Measurements from ENCODE around the gene FARP1.

Gene FARP1

GRCh38 chr13:98289339-98289945 is 146.5 kb downstream of the FARP1 start:
- DNase-seq = no peak

GRCh38 chr13:98290261-98290660 is 147.4 kb downstream of the FARP1 start:
- DNase-seq = no peak

DNA sequence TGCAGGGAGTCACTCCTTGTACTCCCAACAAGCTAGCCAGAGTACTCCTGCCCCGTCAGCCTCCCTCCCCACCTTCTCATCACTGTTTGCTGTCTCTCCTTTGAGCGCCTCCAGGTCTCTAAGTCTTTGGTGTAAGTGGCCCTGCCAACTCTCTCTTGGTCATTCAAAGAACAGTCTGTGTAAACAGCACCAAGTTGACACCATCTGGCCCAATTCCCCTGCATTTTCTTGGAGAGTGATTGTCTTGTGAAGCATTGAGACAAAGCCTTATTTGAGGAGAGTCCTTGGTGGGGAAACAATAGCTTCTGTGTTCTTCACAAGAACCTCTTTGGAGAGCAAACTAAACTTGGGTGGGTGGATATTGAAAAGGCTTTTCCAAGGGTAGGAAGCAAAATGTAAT is 148.8 kb downstream of the FARP1 start:
- no peak for DNase-seq

- DNase-seq = no peak
Observed at GRCh38 chr13:98293103-98293502, 150.2 kb downstream of the FARP1 start.

DNA sequence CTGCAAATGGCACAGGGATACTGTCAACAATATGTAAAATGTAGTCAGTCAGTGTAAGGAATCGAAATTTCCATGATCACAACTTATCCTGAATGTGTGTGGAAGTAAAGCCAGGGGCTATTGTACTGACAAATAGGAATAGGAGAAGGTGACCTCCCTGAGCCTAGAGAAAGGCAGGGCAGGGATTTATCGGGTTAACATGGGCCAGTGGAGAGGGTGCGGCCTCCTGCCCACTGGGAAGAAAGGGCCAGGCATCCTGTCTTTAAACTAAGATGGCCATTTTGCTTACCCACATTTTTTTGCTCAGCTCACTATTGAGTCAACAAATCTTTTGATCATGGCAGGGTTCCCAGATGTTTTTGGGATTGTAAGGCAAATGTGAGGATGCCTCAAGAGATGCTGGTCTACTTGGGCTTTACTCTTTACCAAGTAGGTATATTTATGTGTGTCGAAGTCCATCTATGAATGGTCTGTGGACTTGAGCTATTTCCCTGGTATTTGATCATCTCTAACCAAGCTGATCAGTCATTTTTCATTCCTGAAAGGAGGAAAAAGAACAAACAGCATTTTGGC is 150.8 kb downstream of the FARP1 start:
- DNase-seq = no peak

- no peak for DNase-seq
Observed at GRCh38 chr13:98295371-98295770, 152.5 kb downstream of the FARP1 start.

GRCh38 chr13:98297051-98297450 is 154.2 kb downstream of the FARP1 start:
- no peak for DNase-seq

DNA sequence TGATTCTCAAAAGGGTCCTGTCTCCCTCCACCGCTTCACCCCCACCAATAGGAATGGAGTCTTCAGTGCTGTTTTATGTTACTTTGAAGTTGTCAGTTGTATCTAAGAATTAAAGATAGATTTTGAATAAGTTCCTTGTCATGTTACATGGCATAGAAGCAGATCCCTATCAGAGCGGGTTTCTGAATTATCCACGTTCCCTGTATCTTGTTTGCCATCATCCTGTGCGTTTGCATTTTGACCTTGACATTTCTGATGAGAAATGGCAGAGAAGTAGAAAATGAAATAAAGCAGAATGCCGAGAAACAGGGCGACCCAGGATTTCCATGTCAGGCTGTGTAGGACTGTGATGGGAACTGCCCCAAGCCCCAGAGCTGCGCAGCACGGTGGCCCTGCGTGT is 154.9 kb downstream of the FARP1 start:
- no peak for DNase-seq

- no peak for DNase-seq
Observed at GRCh38 chr13:98298599-98298998, 155.7 kb downstream of the FARP1 start.

DNA sequence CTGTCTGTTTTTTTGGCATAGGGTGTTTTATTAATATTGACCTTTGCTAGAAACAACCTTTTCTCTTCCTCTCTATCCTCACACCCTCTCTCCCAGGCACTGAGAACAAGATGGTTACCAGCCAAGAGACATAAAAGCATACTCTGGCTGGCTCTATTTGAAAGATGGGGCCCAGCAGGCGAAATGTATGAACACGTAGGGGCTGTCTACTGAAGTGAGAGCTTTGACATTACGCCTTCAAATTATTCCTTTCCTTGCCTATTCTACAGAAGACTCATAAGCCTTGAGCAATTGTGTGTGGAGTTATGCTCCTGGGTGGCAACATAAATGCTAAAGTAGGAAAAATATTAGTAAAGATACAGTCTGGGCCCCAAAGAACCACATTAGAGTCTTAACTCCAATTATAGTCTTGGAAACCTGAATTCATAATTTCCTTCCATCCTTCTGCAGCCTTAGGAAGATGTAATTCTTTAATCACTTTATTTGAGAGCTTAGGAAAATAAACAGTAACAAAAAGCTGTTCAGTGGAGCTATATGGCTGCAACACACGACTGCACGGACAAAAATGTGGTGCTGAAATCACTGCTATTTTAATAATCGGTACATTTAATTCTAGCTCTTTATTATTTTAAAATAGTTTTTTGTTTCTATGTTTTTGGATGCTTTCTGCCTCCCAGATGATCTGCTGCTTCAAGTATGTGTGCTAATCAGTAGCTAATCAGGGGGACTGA is 156.5 kb downstream of the FARP1 start:
- no peak for DNase-seq

- no peak for DNase-seq
Observed at GRCh38 chr13:98299966-98300350, 157.1 kb downstream of the FARP1 start.

GRCh38 chr13:98300956-98301641 is 158.2 kb downstream of the FARP1 start:
- no peak for DNase-seq

GRCh38 chr13:98301721-98302120 is 158.8 kb downstream of the FARP1 start:
- no peak for DNase-seq

- no peak for DNase-seq
Observed at GRCh38 chr13:98303858-98304257, 161.0 kb downstream of the FARP1 start.

DNA sequence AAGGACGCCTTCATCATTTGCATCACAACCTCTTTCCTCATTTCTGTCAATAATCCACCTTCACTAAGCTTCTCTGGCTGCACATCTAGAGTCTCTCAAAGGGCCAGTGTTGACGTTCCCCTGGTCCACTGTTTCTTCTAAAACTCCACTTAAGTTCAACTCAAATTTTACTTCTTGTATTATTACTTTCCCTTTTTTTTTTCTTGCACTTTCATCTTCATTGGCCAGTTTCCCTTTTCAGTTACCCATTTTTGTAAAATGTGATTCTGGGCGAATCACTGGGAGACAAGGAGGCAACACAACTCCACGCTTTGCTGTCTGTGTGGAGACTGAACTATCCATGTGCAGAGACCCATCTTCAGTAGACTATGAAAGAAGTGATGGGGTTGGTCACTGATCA is 162.8 kb downstream of the FARP1 start:
- no peak for DNase-seq

GRCh38 chr13:98307463-98308085 is 164.7 kb downstream of the FARP1 start:
- DNase-seq = no peak

GRCh38 chr13:98308086-98308911 is 165.4 kb downstream of the FARP1 start:
- DNase-seq = no peak

DNA sequence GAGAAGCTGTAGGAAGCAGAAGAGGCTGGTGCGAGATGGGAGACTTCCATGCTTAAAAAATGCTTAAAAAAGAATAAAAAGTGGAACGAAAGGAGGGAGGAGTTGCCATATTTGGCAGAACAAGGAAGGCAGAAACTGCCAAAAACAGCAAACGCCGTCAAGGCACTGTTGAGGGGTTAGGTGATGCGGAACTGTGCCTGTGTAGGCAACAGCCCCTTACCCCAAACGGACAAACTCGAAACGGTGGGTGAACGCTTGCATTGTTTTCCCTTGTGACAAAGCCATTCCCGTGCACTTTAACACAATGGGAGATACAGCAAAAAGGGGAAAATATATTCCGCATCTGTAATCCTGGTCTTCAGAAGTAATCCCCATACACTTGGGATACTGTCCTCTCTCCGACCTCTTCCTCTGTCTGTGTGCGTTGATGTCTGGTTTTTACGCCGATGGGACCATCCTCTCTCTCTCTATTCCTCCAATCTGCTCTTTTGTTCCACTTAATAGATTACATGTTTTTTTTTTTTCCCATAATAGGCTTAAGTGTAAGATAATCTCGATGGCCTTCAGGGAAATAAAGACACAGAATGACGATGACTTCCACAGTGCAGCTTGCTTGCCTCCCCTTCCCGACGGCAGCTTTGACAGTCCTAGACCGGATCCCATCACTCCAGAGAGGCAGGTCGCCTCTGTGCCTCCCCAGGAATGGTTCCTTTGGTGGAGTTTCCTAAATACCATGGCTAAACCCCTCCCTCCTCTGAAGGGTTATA is 166.9 kb downstream of the FARP1 start:
- no peak for DNase-seq

GRCh38 chr13:98310485-98311199 is 167.7 kb downstream of the FARP1 start:
- DNase-seq = no peak

DNA sequence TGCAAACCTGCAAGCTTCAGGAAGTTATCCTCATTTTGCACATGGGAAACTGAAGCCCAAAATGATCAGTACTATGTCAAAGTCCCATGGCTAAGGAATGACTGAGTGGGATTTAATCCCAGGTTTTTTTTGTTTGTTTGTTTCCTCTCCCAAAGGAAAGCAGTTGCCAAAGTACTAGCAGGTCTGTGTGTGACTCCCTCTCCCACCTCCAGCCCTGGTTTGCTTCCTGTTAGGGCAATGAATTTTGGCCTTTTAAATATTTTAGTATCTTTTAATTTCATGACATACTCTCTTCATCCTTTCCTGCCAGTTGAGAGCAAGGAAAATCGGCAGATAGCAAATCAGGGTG is 168.3 kb downstream of the FARP1 start:
- no peak for DNase-seq

GRCh38 chr13:98312606-98313005 is 169.7 kb downstream of the FARP1 start:
- DNase-seq = no peak

Data from GDM1 (cell line).